Thymus (tissue), 11 donors: ENCODE data around the gene PHKB. TPM values are rescaled to one million over a fixed set of nuclear protein-coding genes. Genes with fewer than 3 reads are reported as not detected.
"Not testable (repeated sequence)": the region's sequence is repeated elsewhere in the genome, so short reads cannot be mapped to it uniquely, and the experiment has no call there.

Experiments
- DNase-seq, 9 donors: peaks; one replicate each; pipeline ENCODE4 v3.0.0-alpha.2; 2013; ENCODE audit warnings: low spot score in 9 of 9, low read depth in 6 of 9, missing footprints in 1 of 9
- H3K27ac ChIP-seq, 2 donors: one replicate each; pipeline ENCODE4 v1.5.1; 2013; ENCODE audit warnings: control low read depth in 1 of 2, low read depth in 1 of 2, low read length in 1 of 2, mild to moderate bottlenecking in 1 of 2, moderate library complexity in 1 of 2
- H3K27me3 ChIP-seq, 2 donors: one replicate each; pipeline ENCODE4 v1.5.1; 2013; ENCODE audit warnings: low read length in 1 of 2; ENCODE audit not compliant: control insufficient read depth in 2 of 2, insufficient read depth in 1 of 2
- H3K36me3 ChIP-seq, 2 donors: one replicate each; pipeline ENCODE4 v1.5.1; 2013; ENCODE audit warnings: low read length in 1 of 2, mild to moderate bottlenecking in 1 of 2, moderate library complexity in 1 of 2; ENCODE audit not compliant: control insufficient read depth in 2 of 2, insufficient read depth in 2 of 2
- H3K4me1 ChIP-seq, 2 donors: one replicate each; pipeline ENCODE4 v1.5.1; 2013; ENCODE audit warnings: low read length in 2 of 2; ENCODE audit not compliant: control insufficient read depth in 2 of 2, insufficient read depth in 2 of 2
- H3K4me3 ChIP-seq, 2 donors: one replicate each; pipeline ENCODE4 v1.5.1; 2013; ENCODE audit warnings: low read length in 2 of 2, control low read depth in 1 of 2, mild to moderate bottlenecking in 1 of 2
- H3K9me3 ChIP-seq, 2 donors: one replicate each; pipeline ENCODE4 v1.5.1; 2013; ENCODE audit warnings: low read length in 1 of 2, mild to moderate bottlenecking in 1 of 2; ENCODE audit not compliant: control insufficient read depth in 2 of 2, insufficient read depth in 1 of 2
- WGBS: extraction: QIAGEN DNeasy Blood & Tissue Kit; methylation state at CpG from one replicate; pipeline ENCODE4 v1.1.7; 2013; 5-methylcytosine and 5-hydroxymethylcytosine counted together
- polyA plus RNA-seq: library from polyadenylated mRNA; stranded (reverse); fragments of 200-250 nt; gene quantifications from one replicate; pipeline ENCODE4 v1.2.3, GENCODE V29; 2013
- total RNA-seq: library from RNA; stranded (reverse); fragments of 120-200 nt; gene quantifications from one replicate; pipeline ENCODE4 v1.2.4, GENCODE V29; 2013
- donor health status: healthy.

Gene PHKB
- total and polyA plus RNA-seq, 2 donors: 34.7 to 35.1 TPM

GRCh38 chr16:47465919-47466630, 4.9 kb downstream of the PHKB start:
- 97% methylated on average over 2 of the region's 2 CpGs for WGBS
- peaks cover 0 to 4% of the 10 kb centered on the region in 2 donors for H3K4me1 ChIP-seq
- no peaks in the 10 kb centered on the region for H3K9me3 ChIP-seq
- H3K36me3 ChIP-seq: no peaks in the 10 kb centered on the region
- no peak overlapping the region for H3K4me3 ChIP-seq
- DNase-seq: no peak
- H3K27me3 ChIP-seq: no peaks in the 10 kb centered on the region
- no peak overlapping the region for H3K27ac ChIP-seq

GRCh38 chr16:47467501-47467900, 6.4 kb downstream of the PHKB start:
- Histone ChIP-seq H3K27me3 (no peaks in the 10 kb centered on the region), H3K4me3 (no peak overlapping the region), H3K4me1 (no peaks in the 10 kb centered on the region), H3K36me3 (no peaks in the 10 kb centered on the region), H3K27ac (no peak overlapping the region), H3K9me3 (no peaks in the 10 kb centered on the region)
- 98% methylated on average over 2 of the region's 2 CpGs for WGBS
- DNase-seq: no peak

- not testable (repeated sequence) for H3K36me3 ChIP-seq, H3K4me3 ChIP-seq, H3K4me1 ChIP-seq, H3K27me3 ChIP-seq, H3K9me3 ChIP-seq, H3K27ac ChIP-seq, DNase-seq
- WGBS: 98% methylated on average over 7 of the region's 7 CpGs
Measured at GRCh38 chr16:47468070-47468689, 7.0 kb downstream of the PHKB start.

- Histone ChIP-seq H3K4me3 (no peak overlapping the region), H3K27me3 (no peaks in the 10 kb centered on the region), H3K9me3 (no peaks in the 10 kb centered on the region), H3K27ac (no peak overlapping the region), H3K36me3 (no peaks in the 10 kb centered on the region), H3K4me1 (no peaks in the 10 kb centered on the region)
- DNase-seq: no peak
- 100% methylated on average over 1 of the region's 1 CpG for WGBS
Measured at GRCh38 chr16:47469227-47469626, 8.1 kb downstream of the PHKB start.

- no peaks in the 10 kb centered on the region for H3K36me3 ChIP-seq
- H3K4me1 ChIP-seq: no peaks in the 10 kb centered on the region
- H3K27ac ChIP-seq: no peak overlapping the region
- no peaks in the 10 kb centered on the region for H3K27me3 ChIP-seq
- DNase-seq: no peak
- no peak overlapping the region for H3K4me3 ChIP-seq
- no peaks in the 10 kb centered on the region for H3K9me3 ChIP-seq
- WGBS: 99% methylated on average over 7 of the region's 7 CpGs
Measured at GRCh38 chr16:47470211-47470610, 9.1 kb downstream of the PHKB start.

GRCh38 chr16:47470810-47471209, 9.7 kb downstream of the PHKB start:
- WGBS: 100% methylated on average over 1 of the region's 1 CpG

GRCh38 chr16:47473004-47473403, 11.9 kb downstream of the PHKB start:
- not testable (repeated sequence) for H3K4me1 ChIP-seq, H3K36me3 ChIP-seq, DNase-seq, H3K27me3 ChIP-seq, H3K27ac ChIP-seq, H3K9me3 ChIP-seq, H3K4me3 ChIP-seq
- 98% methylated on average over 2 of the region's 2 CpGs for WGBS

More at GRCh38 chr16:47470810-47471209, 9.7 kb downstream of the PHKB start:
- Histone ChIP-seq H3K4me1 (no peaks in the 10 kb centered on the region), H3K27me3 (no peaks in the 10 kb centered on the region), H3K9me3 (no peaks in the 10 kb centered on the region), H3K36me3 (no peaks in the 10 kb centered on the region), H3K4me3 (no peak overlapping the region), H3K27ac (no peak overlapping the region)
- no peak for DNase-seq

GRCh38 chr16:47473792-47474191, 12.7 kb downstream of the PHKB start:
- no peak overlapping the region for H3K4me3 ChIP-seq
- no peaks in the 10 kb centered on the region for H3K36me3 ChIP-seq
- no peak for DNase-seq
- no peaks in the 10 kb centered on the region for H3K27me3 ChIP-seq
- 97% methylated on average over 3 of the region's 3 CpGs for WGBS
- H3K4me1 ChIP-seq: no peaks in the 10 kb centered on the region
- no peak overlapping the region for H3K27ac ChIP-seq
- no peaks in the 10 kb centered on the region for H3K9me3 ChIP-seq

GRCh38 chr16:47475786-47476185, 14.7 kb downstream of the PHKB start:
- Histone ChIP-seq H3K27ac (no peak overlapping the region), H3K36me3 (no peaks in the 10 kb centered on the region), H3K9me3 (no peaks in the 10 kb centered on the region), H3K27me3 (no peaks in the 10 kb centered on the region), H3K4me1 (no peaks in the 10 kb centered on the region), H3K4me3 (no peak overlapping the region)
- 97% methylated on average over 1 of the region's 1 CpG for WGBS
- DNase-seq: no peak
